ENCODE measurements around the gene NRP2. TPM values are rescaled to one million over a fixed set of nuclear protein-coding genes. Genes with fewer than 3 reads are reported as not detected.

NRP2 gene
- polyA plus RNA-seq, 2 of the 4 experiments (the other 2 are of a cell fraction): 144 to 159 TPM

DNA sequence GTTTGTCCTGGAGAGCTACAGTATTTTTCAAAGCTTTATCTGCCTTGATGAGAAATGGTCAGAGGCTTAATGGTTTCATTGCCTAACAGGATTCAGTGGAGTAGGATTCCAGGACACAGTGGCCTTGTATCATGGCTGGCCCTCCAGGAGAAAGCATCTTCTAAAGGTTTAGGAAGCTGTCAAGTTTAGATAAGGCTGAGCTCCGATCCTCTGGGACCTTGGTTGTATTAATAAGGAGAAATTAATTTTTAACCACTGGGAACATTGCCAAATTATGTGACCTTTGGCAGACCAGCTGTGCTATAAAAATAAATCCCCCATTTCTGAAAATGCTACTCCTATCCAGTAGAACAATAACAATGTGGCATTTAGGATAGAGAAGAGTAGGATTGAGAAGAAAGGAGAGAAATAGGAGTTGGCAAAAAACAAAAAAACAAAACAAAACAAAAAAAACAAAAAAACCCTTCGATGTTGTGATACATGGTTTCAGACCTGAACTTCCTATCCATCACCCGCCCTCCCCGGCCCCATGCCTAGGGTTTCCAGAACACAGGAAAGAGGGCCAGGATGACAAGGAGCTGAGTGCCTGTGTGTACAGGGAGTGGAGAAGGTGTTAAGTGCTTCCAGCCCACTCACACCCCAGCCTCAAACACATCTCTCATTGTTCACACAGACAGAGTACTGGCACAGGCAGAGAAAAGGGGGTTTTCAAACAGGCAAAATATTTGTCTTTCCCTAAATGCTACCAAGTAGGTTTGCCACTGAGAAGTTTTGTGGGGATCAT is 6.3 kb downstream of the NRP2 start:
- no peak overlapping the region for H3K4me3 ChIP-seq
- ATAC-seq (no peak), FAIRE-seq (no peak), DNase-seq (ENCODE audit: low read depth in 1 of 2, low spot score in 1 of 2) (no peak)
- TF ChIP-seq MYC (IDR thresholded peaks at IDR 0.05; ENCODE audit: borderline replicate concordance, low read length) (no peak), RARB (CRISPR knock-in tag; IDR thresholded peaks at IDR 0.05) (no peak), SMC3 (IDR thresholded peaks at IDR 0.05) (no peak), CHD4 (IDR thresholded peaks at IDR 0.05; ENCODE audit: borderline replicate concordance) (no peak), KDM1A (IDR thresholded peaks at IDR 0.05; ENCODE audit: low read depth) (no peak)
- H3K9me3 ChIP-seq: no peaks in the 10 kb centered on the region
- H3K4me2 ChIP-seq: peak overlapping the region; percentile 88
- ChIA-PET CTCF (interaction anchor here (1.3 to 2.5 kb wide), 3 partner anchors 10 to 33 kb away, joined by 5 read pairs; no protein-coding TSS in a partner anchor), POLR2A (interaction anchor here (0.6 kb wide), 1 partner anchor 13 kb away, joined by 4 read pairs; no protein-coding TSS in a partner anchor)
- WGBS (ENCODE audit: missing lambda C conversion rate): 50% methylated on average over 4 of the region's 4 CpGs
- H3K27ac ChIP-seq: peak overlapping the region; percentile 40 to 98; a peak in 5 of 6 replicates
- peaks cover 83% of the 10 kb centered on the region for H3K4me1 ChIP-seq

DNA sequence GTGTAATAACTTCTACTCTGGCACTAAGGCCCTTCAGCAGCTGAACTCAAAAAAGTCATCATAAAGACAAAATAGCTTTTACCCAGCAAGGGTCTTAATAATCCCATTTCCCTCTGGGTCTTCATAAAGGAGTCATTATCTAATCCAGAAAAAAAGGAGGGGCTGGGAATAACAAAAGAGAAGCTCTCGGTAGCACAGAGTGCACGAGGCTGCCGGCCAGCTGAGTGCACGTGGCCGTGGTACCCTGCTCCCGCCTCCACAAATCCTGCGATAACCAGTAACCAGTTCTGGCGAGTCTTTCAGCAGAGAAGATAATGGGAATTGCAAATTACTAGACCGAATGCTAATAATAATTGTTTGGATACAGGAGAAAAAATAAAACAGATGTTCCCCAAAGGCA is 7.5 kb downstream of the NRP2 start:
- peak overlapping the region; percentile 11 to 98; a peak in 4 of 6 replicates for H3K27ac ChIP-seq
- no peak for ATAC-seq
- FAIRE-seq: no peak
- ChIA-PET POLR2A (no interaction called here), CTCF (interaction anchor here (1.3 to 2.5 kb wide), 2 partner anchors 14 to 31 kb away, joined by 5 read pairs; no protein-coding TSS in a partner anchor)
- TF ChIP-seq FOSB (CRISPR knock-in tag; IDR thresholded peaks at IDR 0.05): no peak
- TF ChIP-seq CEBPB (IDR thresholded peaks at IDR 0.05): no peak
- no peak for TF ChIP-seq NFE2L2 (conservative IDR thresholded peaks at IDR 0.05; ENCODE audit: low read length)
- no peak for TF ChIP-seq MAFK (IDR thresholded peaks at IDR 0.05; ENCODE audit: partially characterized antibody)
- TF ChIP-seq, protein P1, sequence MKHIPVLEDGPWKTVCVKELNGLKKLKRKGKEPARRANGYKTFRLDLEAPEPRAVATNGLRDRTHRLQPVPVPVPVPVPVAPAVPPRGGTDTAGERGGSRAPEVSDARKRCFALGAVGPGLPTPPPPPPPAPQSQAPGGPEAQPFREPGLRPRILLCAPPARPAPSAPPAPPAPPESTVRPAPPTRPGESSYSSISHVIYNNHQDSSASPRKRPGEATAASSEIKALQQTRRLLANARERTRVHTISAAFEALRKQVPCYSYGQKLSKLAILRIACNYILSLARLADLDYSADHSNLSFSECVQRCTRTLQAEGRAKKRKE (CRISPR knock-in tag; IDR thresholded peaks at IDR 0.05; ENCODE audit: low read depth): no peak
- TF ChIP-seq SMC3 (IDR thresholded peaks at IDR 0.05): no peak
- TF ChIP-seq RCOR1 (IDR thresholded peaks at IDR 0.05; ENCODE audit: low read depth, low read length): no peak
- TF ChIP-seq HOXB5 (CRISPR knock-in tag; IDR thresholded peaks at IDR 0.05): no peak
- no peak for TF ChIP-seq RFX5 (IDR thresholded peaks at IDR 0.05)
- TF ChIP-seq, protein P2, sequence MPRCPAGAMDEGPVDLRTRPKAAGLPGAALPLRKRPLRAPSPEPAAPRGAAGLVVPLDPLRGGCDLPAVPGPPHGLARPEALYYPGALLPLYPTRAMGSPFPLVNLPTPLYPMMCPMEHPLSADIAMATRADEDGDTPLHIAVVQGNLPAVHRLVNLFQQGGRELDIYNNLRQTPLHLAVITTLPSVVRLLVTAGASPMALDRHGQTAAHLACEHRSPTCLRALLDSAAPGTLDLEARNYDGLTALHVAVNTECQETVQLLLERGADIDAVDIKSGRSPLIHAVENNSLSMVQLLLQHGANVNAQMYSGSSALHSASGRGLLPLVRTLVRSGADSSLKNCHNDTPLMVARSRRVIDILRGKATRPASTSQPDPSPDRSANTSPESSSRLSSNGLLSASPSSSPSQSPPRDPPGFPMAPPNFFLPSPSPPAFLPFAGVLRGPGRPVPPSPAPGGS (IDR thresholded peaks at IDR 0.05): no peak
- 94% methylated on average over 9 of the region's 9 CpGs for WGBS (ENCODE audit: missing lambda C conversion rate)
- no peak for DNase-seq (ENCODE audit: low read depth in 1 of 2, low spot score in 1 of 2)
- H3K4me1 ChIP-seq: peaks cover 92% of the 10 kb centered on the region
- H3K9me3 ChIP-seq: no peaks in the 10 kb centered on the region
- peak overlapping the region; percentile 88; the same call in 1 of the 3 replicates for H3K4me2 ChIP-seq
- H3K4me3 ChIP-seq: no peak overlapping the region

DNA sequence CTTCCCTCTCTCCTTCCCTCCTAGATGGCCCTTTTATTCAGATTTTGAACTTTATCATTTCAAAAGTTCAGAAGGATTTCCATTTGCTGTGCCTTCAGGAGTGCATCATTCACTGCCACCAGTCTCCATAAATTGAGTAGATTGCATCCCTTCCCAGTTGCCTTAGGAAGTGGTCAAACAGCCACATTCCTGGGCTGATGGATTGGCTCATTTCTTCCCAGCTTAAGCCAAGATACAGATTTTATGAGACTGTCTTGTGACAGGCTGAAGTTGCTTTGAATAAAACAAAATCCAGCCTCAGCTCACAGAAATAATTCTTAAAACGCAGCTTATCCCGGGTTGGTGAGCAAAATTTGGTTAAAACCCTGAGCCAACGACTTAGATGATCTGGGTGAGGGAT is 9.8 kb downstream of the NRP2 start:
- Histone ChIP-seq H3K4me1 (peaks cover 99% of the 10 kb centered on the region), H3K4me2 (peak overlapping the region; percentile 35), H3K9me3 (no peaks in the 10 kb centered on the region), H3K4me3 (no peak overlapping the region), H3K27ac (peak overlapping the region; percentile 13 to 66; a peak in 4 of 6 replicates)
- ChIA-PET CTCF (no interaction called here), POLR2A (interaction anchor here (4.1 kb wide), 1 partner anchor 10 kb away, joined by 20 read pairs; the partner anchor contains the start of gene NRP2)
- TF ChIP-seq, protein P3, sequence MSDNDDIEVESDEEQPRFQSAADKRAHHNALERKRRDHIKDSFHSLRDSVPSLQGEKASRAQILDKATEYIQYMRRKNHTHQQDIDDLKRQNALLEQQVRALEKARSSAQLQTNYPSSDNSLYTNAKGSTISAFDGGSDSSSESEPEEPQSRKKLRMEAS (IDR thresholded peaks at IDR 0.05): no peak
- no peak for TF ChIP-seq HOXA7 (CRISPR knock-in tag; IDR thresholded peaks at IDR 0.05)
- no peak for TF ChIP-seq BHLHE40 (IDR thresholded peaks at IDR 0.05; ENCODE audit: low read depth, low read length)
- TF ChIP-seq MAFK (IDR thresholded peaks at IDR 0.05; ENCODE audit: partially characterized antibody): no peak
- TF ChIP-seq RFX5 (IDR thresholded peaks at IDR 0.05): no peak
- TF ChIP-seq NR3C1 (IDR thresholded peaks at IDR 0.05): no peak
- TF ChIP-seq, protein P4, sequence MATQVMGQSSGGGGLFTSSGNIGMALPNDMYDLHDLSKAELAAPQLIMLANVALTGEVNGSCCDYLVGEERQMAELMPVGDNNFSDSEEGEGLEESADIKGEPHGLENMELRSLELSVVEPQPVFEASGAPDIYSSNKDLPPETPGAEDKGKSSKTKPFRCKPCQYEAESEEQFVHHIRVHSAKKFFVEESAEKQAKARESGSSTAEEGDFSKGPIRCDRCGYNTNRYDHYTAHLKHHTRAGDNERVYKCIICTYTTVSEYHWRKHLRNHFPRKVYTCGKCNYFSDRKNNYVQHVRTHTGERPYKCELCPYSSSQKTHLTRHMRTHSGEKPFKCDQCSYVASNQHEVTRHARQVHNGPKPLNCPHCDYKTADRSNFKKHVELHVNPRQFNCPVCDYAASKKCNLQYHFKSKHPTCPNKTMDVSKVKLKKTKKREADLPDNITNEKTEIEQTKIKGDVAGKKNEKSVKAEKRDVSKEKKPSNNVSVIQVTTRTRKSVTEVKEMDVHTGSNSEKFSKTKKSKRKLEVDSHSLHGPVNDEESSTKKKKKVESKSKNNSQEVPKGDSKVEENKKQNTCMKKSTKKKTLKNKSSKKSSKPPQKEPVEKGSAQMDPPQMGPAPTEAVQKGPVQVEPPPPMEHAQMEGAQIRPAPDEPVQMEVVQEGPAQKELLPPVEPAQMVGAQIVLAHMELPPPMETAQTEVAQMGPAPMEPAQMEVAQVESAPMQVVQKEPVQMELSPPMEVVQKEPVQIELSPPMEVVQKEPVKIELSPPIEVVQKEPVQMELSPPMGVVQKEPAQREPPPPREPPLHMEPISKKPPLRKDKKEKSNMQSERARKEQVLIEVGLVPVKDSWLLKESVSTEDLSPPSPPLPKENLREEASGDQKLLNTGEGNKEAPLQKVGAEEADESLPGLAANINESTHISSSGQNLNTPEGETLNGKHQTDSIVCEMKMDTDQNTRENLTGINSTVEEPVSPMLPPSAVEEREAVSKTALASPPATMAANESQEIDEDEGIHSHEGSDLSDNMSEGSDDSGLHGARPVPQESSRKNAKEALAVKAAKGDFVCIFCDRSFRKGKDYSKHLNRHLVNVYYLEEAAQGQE (IDR thresholded peaks at IDR 0.05): no peak
- no peak for TF ChIP-seq ZSCAN20 (CRISPR knock-in tag; IDR thresholded peaks at IDR 0.05)
- no peak for TF ChIP-seq TFCP2L1 (CRISPR knock-in tag; IDR thresholded peaks at IDR 0.05)
- no peak for TF ChIP-seq ESRRA (IDR thresholded peaks at IDR 0.05; ENCODE audit: borderline replicate concordance, low read length)
- no peak for TF ChIP-seq RARB (CRISPR knock-in tag; IDR thresholded peaks at IDR 0.05)
- TF ChIP-seq, protein P5, sequence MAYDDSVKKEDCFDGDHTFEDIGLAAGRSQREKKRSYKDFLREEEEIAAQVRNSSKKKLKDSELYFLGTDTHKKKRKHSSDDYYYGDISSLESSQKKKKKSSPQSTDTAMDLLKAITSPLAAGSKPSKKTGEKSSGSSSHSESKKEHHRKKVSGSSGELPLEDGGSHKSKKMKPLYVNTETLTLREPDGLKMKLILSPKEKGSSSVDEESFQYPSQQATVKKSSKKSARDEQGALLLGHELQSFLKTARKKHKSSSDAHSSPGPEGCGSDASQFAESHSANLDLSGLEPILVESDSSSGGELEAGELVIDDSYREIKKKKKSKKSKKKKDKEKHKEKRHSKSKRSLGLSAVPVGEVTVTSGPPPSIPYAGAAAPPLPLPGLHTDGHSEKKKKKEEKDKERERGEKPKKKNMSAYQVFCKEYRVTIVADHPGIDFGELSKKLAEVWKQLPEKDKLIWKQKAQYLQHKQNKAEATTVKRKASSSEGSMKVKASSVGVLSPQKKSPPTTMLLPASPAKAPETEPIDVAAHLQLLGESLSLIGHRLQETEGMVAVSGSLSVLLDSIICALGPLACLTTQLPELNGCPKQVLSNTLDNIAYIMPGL (CRISPR knock-in tag; IDR thresholded peaks at IDR 0.05; ENCODE audit: borderline replicate concordance): no peak
- no peak for TF ChIP-seq POLR2AphosphoS2 (conservative IDR thresholded peaks at IDR 0.05; ENCODE audit: low read length)
- DNase-seq (ENCODE audit: low read depth in 1 of 2, low spot score in 1 of 2) (no peak), FAIRE-seq (no peak), ATAC-seq (no peak)
- 94% methylated on average over 3 of the region's 3 CpGs for WGBS (ENCODE audit: missing lambda C conversion rate)

Measured in A549 (cell line).